T-cell (primary cell): ENCODE measurements around the gene DNAJB2. TPM values are rescaled to one million over a fixed set of nuclear protein-coding genes. Genes with fewer than 3 reads are reported as not detected.
"Not testable (repeated sequence)": the region's sequence is repeated elsewhere in the genome, so short reads cannot be mapped to it uniquely, and the experiment has no call there.

Experiments
- ATAC-seq, 4 experiments: fragments of 200-7000 bp in 3 of 4; fragments of 150-1000 bp in 1 of 4; cut with Tn5 transposase; replicated peaks in 1 of 4; 1 replicate in 3 of 4; 2 replicates in 1 of 4; pipeline ENCODE4 v1.10.0; 2021; ENCODE audit warnings: moderate library complexity in 3 of 4, mild to moderate bottlenecking in 2 of 4, moderate number of reproducible peaks in 1 of 4
- CTCF ChIA-PET, 2 donors: fragments of 300-600 bp; sonication (Branson Sonifier 250); formaldehyde crosslinking; loops; one replicate each; lab custom pipeline; 2022; ENCODE audit warnings: antibody characterized with exemption in 2 of 2; lab: Charles Lee
- POLR2A ChIA-PET, 2 donors: fragments of 300-600 bp; sonication (Branson Sonifier 250); formaldehyde crosslinking; loops; one replicate each; lab custom pipeline; 2022; ENCODE audit warnings: antibody characterized with exemption in 2 of 2; lab: Charles Lee
- DNase-seq, 35 experiments: peaks; one replicate each; pipeline versions ENCODE4 v3.0.0 to v3.0.0-alpha.2; 2013 to 2023
- H3K27ac ChIP-seq: one replicate; pipeline ENCODE4 v1.5.1; 2013; ENCODE audit warnings: low read length
- H3K27me3 ChIP-seq, 2 experiments: replicated peaks in 1 of 2; 1 replicate in 1 of 2; 2 replicates in 1 of 2; pipeline versions ENCODE4 v1.6.1 to v1.7.0; 2013; ENCODE audit warnings: low read length in 1 of 2, mixed read lengths in 1 of 2; ENCODE audit not compliant: control insufficient read depth in 2 of 2, insufficient read depth in 2 of 2; ENCODE audit errors: extremely low read depth in 1 of 2
- H3K36me3 ChIP-seq, 2 donors: 1 replicate in 1 of 2; 2 replicates in 1 of 2; pipeline versions ENCODE4 v1.6.1 to v1.7.0; 2013; ENCODE audit warnings: low read length in 1 of 2; ENCODE audit not compliant: control insufficient read depth in 2 of 2, insufficient read depth in 1 of 2; ENCODE audit errors: extremely low read depth in 1 of 2
- H3K4me1 ChIP-seq, 2 experiments: 1 replicate in 1 of 2; 2 replicates in 1 of 2; pipeline versions ENCODE4 v1.6.1 to v1.7.0; 2013; ENCODE audit warnings: low read length in 2 of 2, mixed read lengths in 1 of 2; ENCODE audit not compliant: insufficient read depth in 2 of 2, control insufficient read depth in 1 of 2; ENCODE audit errors: extremely low read depth in 1 of 2
- H3K4me3 ChIP-seq, 2 donors: 1 replicate in 1 of 2; 2 replicates in 1 of 2; pipeline versions ENCODE4 v1.5.1 to v1.7.0; 2013; ENCODE audit warnings: mild to moderate bottlenecking in 2 of 2, low read length in 1 of 2, moderate library complexity in 1 of 2; ENCODE audit not compliant: control insufficient read depth in 1 of 2; ENCODE audit errors: extremely low read depth in 1 of 2
- H3K9me3 ChIP-seq: 2 replicates; pipeline ENCODE4 v1.7.0; 2013
- H3K27ac Mint-ChIP-seq, 2 donors: one replicate each; pipeline ENCODE4 v1.8.0; 2020 to 2021; ENCODE audit warnings: mild to moderate bottlenecking in 2 of 2, mixed read lengths in 2 of 2
- H3K27me3 Mint-ChIP-seq, 2 donors: one replicate each; pipeline ENCODE4 v1.8.0; 2021 to 2022; ENCODE audit warnings: mixed read lengths in 2 of 2
- H3K36me3 Mint-ChIP-seq: one replicate; pipeline ENCODE4 v1.8.0; 2021; ENCODE audit warnings: mixed read lengths
- H3K4me1 Mint-ChIP-seq, 3 donors: one replicate each; pipeline ENCODE4 v1.8.0; 2020 to 2022; ENCODE audit warnings: mixed read lengths in 3 of 3, mild to moderate bottlenecking in 1 of 3
- H3K4me3 Mint-ChIP-seq, 3 donors: one replicate each; pipeline ENCODE4 v1.8.0; 2020 to 2022; ENCODE audit warnings: mild to moderate bottlenecking in 3 of 3, mixed read lengths in 3 of 3, moderate library complexity in 3 of 3
- H3K9me3 Mint-ChIP-seq, 3 donors: one replicate each; pipeline ENCODE4 v1.8.0; 2020 to 2022; ENCODE audit warnings: mixed read lengths in 3 of 3
- WGBS: methylation state at CpG from one replicate; pipeline ENCODE4 v1.1.5; 2013; ENCODE audit warnings: missing lambda C conversion rate; ENCODE audit not compliant: insufficient coverage; 5-methylcytosine and 5-hydroxymethylcytosine counted together
- total RNA-seq, 35 experiments: library from RNA in 6 of 35; stranded (reverse) in 6 of 35; fragments of 120-200 nt in 1 of 35; gene quantifications; one replicate each; pipeline versions ENCODE4 v1.2.1 to v1.2.4 and lab custom pipeline; 2013 to 2026

Gene DNAJB2
- total RNA-seq, 5 donors from 2014 or later (not counting 1 experiment from before 2014, with no cell fraction given), result 83.0 to 150 (median 91.8) TPM

- no peaks in the 10 kb centered on the region for H3K36me3 ChIP-seq
- Mint-ChIP-seq H3K4me1 (peaks cover 0 to 9% (median 3%) of the 10 kb centered on the region in 3 donors), H3K36me3 (no peaks in the 10 kb centered on the region), H3K27me3 (peaks cover 51 to 67% of the 10 kb centered on the region in 2 donors), H3K27ac (no peak overlapping the region), H3K9me3 (no peaks in the 10 kb centered on the region), H3K4me3 (no peak overlapping the region)
- H3K9me3 ChIP-seq, result no peaks in the 10 kb centered on the region
- CTCF ChIA-PET, result interaction anchor here in 1 of 2 donors (0.9 kb wide), 1 partner anchor 13 kb away, joined by 11 read pairs; no protein-coding TSS in a partner anchor
- no peak overlapping the region for H3K27ac ChIP-seq
- POLR2A ChIA-PET, result interaction anchor here in 1 of 2 donors (0.6 kb wide), 1 partner anchor 60 kb away, joined by 5 read pairs; no protein-coding TSS in a partner anchor
- ATAC-seq (peak; percentile 70 to 85 (median 75)), DNase-seq (peak in 34 of 35 experiments; percentile 25 to 79 (median 58))
- H3K27me3 ChIP-seq, result peaks cover 4 to 42% of the 10 kb centered on the region in 2 experiments
- 8% methylated on average over 36 of the region's 45 CpGs for WGBS
- no peak overlapping the region for H3K4me3 ChIP-seq
- H3K4me1 ChIP-seq, result peaks cover 0 to 6% of the 10 kb centered on the region in 2 experiments
These were observed 29.3 kb downstream of the DNAJB2 start for GRCh38 chr2:219308142-219309101.

- peaks cover 0 to 40% of the 10 kb centered on the region in 2 experiments for H3K27me3 ChIP-seq
- WGBS, result 11% methylated on average over 25 of the region's 37 CpGs
- POLR2A ChIA-PET, result no interaction called here
- Mint-ChIP-seq H3K4me3 (no peak within 1 kb of the TSS), H3K36me3 (no peaks in the 10 kb centered on the region), H3K9me3 (no peaks in the 10 kb centered on the region), H3K4me1 (peaks cover 0 to 9% (median 3%) of the 10 kb centered on the region in 3 donors), H3K27me3 (peaks cover 52 to 66% of the 10 kb centered on the region in 2 donors), H3K27ac (no peak within 1 kb of the TSS)
- H3K27ac ChIP-seq, result no peak within 1 kb of the TSS
- CTCF ChIA-PET, result interaction anchor here in 1 of 2 donors (0.9 kb wide), 2 partner anchors 7 to 14 kb away, joined by 3 to 11 read pairs; no protein-coding TSS in a partner anchor
- no peak for DNase-seq
- peaks cover 0 to 6% of the 10 kb centered on the region in 2 experiments for H3K4me1 ChIP-seq
- H3K9me3 ChIP-seq, result no peaks in the 10 kb centered on the region
- no peak within 1 kb of the TSS for H3K4me3 ChIP-seq
- no peaks in the 10 kb centered on the region for H3K36me3 ChIP-seq
- peak in 1 of 4 experiments; percentile 28 for ATAC-seq
These were observed 30.1 kb downstream of the DNAJB2 start, which contains the start of gene PTPRN for GRCh38 chr2:219309278-219309677. TSS of gene PTPRN (minus strand) at chr2:219309401. CDS start at chr2:219309332, 69 bp downstream.

- ATAC-seq, H3K4me1 Mint-ChIP-seq, CTCF ChIA-PET, H3K27ac ChIP-seq, H3K27ac Mint-ChIP-seq, H3K4me1 ChIP-seq, H3K4me3 ChIP-seq, H3K36me3 Mint-ChIP-seq, H3K36me3 ChIP-seq, H3K4me3 Mint-ChIP-seq, H3K9me3 Mint-ChIP-seq, DNase-seq, H3K9me3 ChIP-seq, POLR2A ChIA-PET: not testable (repeated sequence)
- peaks cover 38 to 45% of the 10 kb centered on the region in 2 donors for H3K27me3 Mint-ChIP-seq
- 95% methylated on average over 18 of the region's 49 CpGs for WGBS
- H3K27me3 ChIP-seq, result peaks cover 0 to 40% of the 10 kb centered on the region in 2 experiments
These were observed 33.6 kb downstream of the DNAJB2 start for GRCh38 chr2:219312683-219313263.

GRCh38 chr2:219314804-219315468 lies 35.8 kb downstream of the DNAJB2 start:
- no peak overlapping the region for H3K27ac Mint-ChIP-seq
- no peaks in the 10 kb centered on the region for H3K9me3 Mint-ChIP-seq
- DNase-seq, result no peak
- ATAC-seq, result no peak
- no peaks in the 10 kb centered on the region for H3K9me3 ChIP-seq
- H3K27ac ChIP-seq, result no peak overlapping the region
- POLR2A ChIA-PET, result interaction anchor here in 1 of 2 donors (0.6 kb wide), 1 partner anchor 375 kb away, joined by 3 read pairs; no protein-coding TSS in a partner anchor
- H3K36me3 Mint-ChIP-seq, result no peaks in the 10 kb centered on the region
- WGBS, result 94% methylated on average over 9 of the region's 16 CpGs
- H3K4me3 ChIP-seq, result no peak overlapping the region
- H3K4me1 ChIP-seq, result no peaks in the 10 kb centered on the region
- H3K27me3 ChIP-seq, result peaks cover 0 to 27% of the 10 kb centered on the region in 2 experiments
- no peaks in the 10 kb centered on the region for H3K36me3 ChIP-seq
- peaks cover 0 to 1% (median 0%) of the 10 kb centered on the region in 3 donors for H3K4me1 Mint-ChIP-seq
- CTCF ChIA-PET, result interaction anchor here in 1 of 2 donors (0.7 kb wide), 1 partner anchor 213 kb away, joined by 5 read pairs; no protein-coding TSS in a partner anchor
- peaks cover 27 to 29% of the 10 kb centered on the region in 2 donors for H3K27me3 Mint-ChIP-seq
- no peak overlapping the region for H3K4me3 Mint-ChIP-seq

GRCh38 chr2:219323434-219323833 lies 44.3 kb downstream of the DNAJB2 start:
- Mint-ChIP-seq H3K36me3 (no peaks in the 10 kb centered on the region), H3K4me3 (no peak overlapping the region), H3K9me3 (no peaks in the 10 kb centered on the region), H3K27ac (no peak overlapping the region), H3K4me1 (peaks cover 15 to 22% (median 19%) of the 10 kb centered on the region in 3 donors), H3K27me3 (peaks cover 35 to 37% of the 10 kb centered on the region in 2 donors)
- Histone ChIP-seq H3K27ac (no peak overlapping the region), H3K9me3 (no peaks in the 10 kb centered on the region), H3K27me3 (peaks cover 5 to 27% of the 10 kb centered on the region in 2 experiments), H3K4me3 (no peak overlapping the region), H3K36me3 (no peaks in the 10 kb centered on the region), H3K4me1 (peaks cover 0 to 12% of the 10 kb centered on the region in 2 experiments)
- 80% methylated on average over 1 of the region's 4 CpGs for WGBS
- DNase-seq, result no peak
- ChIA-PET POLR2A (interaction anchor here (0.5 to 0.6 kb wide), 3 partner anchors 44 to 1116 kb away, joined by 4 to 7 read pairs (median 5); partner anchors contain the start of gene DNAJB2 (in 1 of the 2)), CTCF (no interaction called here)
- ATAC-seq, result no peak
